HEK293 (cell line): Measurements from ENCODE around the gene CREM.

Experiments used
- MYNN ChIP-seq: fragments of 450-650 bp; formaldehyde crosslinking; IDR thresholded peaks from 2 replicates; pipeline ENCODE4 v1.5.1; 2016; ENCODE audit warnings: missing biosample characterization, missing genetic modification characterization, borderline replicate concordance
- PRDM1 ChIP-seq: fragments of 450-650 bp; formaldehyde crosslinking; IDR thresholded peaks from 2 replicates; pipeline ENCODE4; 2016; ENCODE audit warnings: missing biosample characterization, missing genetic modification characterization
- ZNF138 ChIP-seq: fragments of 450-650 bp; formaldehyde crosslinking; IDR thresholded peaks from 2 replicates; pipeline ENCODE4 v1.5.1; 2016; ENCODE audit warnings: missing biosample characterization, missing genetic modification characterization, borderline replicate concordance
- ZNF221 ChIP-seq: fragments of 450-650 bp; formaldehyde crosslinking; IDR thresholded peaks from 2 replicates; pipeline ENCODE4 v1.5.1; 2017; ENCODE audit warnings: missing biosample characterization, missing genetic modification characterization, borderline replicate concordance
- ZNF391 ChIP-seq: fragments of 450-650 bp; formaldehyde crosslinking; IDR thresholded peaks from 2 replicates; pipeline ENCODE4 v1.5.1; 2016; ENCODE audit warnings: low read depth, missing biosample characterization, missing genetic modification characterization, borderline replicate concordance
- ZNF558 ChIP-seq: fragments of 450-650 bp; formaldehyde crosslinking; IDR thresholded peaks from 2 replicates; pipeline ENCODE4 v1.5.1; 2016; ENCODE audit warnings: missing biosample characterization, missing genetic modification characterization
- ZSCAN30 ChIP-seq: fragments of 450-650 bp; IDR thresholded peaks from 2 replicates; pipeline ENCODE4 v1.5.1; 2018; ENCODE audit warnings: missing biosample characterization, mild to moderate bottlenecking, missing genetic modification characterization, moderate library complexity
- TF ChIP-seq, protein P1 (sequence below): fragments of 450-650 bp; formaldehyde crosslinking; IDR thresholded peaks from 2 replicates; pipeline ENCODE4 v1.5.1; 2016; ENCODE audit warnings: missing biosample characterization, missing genetic modification characterization, low read depth
- TF ChIP-seq, protein P2 (sequence below): fragments of 450-650 bp; IDR thresholded peaks from 2 replicates; pipeline ENCODE4 v1.5.1; 2018; ENCODE audit warnings: missing biosample characterization, mild to moderate bottlenecking, missing genetic modification characterization
- TF ChIP-seq, protein P3 (sequence below): fragments of 450-650 bp; formaldehyde crosslinking; IDR thresholded peaks from 2 replicates; pipeline ENCODE4 v1.5.1; 2016; ENCODE audit warnings: missing biosample characterization, missing genetic modification characterization
- TF ChIP-seq, protein P4 (sequence below): fragments of 450-650 bp; formaldehyde crosslinking; IDR thresholded peaks from 2 replicates; pipeline ENCODE4 v1.5.1; 2016; ENCODE audit warnings: missing biosample characterization, missing genetic modification characterization
- TF ChIP-seq, protein P5 (sequence below): fragments of 450-650 bp; formaldehyde crosslinking; conservative IDR thresholded peaks from 2 replicates; pipeline ENCODE4 v1.5.1; 2016; ENCODE audit warnings: low read depth, missing biosample characterization, missing genetic modification characterization

DNA sequence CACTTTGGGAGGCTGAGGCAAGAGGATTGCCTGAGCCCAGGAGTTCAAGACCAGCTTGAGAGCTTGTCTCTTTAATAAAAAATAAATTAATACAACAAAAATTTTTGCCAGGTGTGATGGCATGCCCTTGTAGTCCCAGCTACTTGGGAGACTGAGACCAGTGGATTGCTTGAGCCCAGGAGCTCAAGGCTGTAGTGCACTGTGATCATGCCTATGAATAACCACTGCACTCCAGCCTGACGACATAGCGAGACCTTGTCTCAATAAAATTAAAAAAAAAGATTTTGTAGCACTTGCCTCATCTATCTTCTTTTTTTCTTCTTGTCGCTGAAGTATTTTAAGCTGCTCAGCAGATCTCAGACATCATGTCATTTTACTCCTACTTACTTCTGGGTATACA, 26.3 kb downstream of the CREM start:
- TF ChIP-seq, protein P1, sequence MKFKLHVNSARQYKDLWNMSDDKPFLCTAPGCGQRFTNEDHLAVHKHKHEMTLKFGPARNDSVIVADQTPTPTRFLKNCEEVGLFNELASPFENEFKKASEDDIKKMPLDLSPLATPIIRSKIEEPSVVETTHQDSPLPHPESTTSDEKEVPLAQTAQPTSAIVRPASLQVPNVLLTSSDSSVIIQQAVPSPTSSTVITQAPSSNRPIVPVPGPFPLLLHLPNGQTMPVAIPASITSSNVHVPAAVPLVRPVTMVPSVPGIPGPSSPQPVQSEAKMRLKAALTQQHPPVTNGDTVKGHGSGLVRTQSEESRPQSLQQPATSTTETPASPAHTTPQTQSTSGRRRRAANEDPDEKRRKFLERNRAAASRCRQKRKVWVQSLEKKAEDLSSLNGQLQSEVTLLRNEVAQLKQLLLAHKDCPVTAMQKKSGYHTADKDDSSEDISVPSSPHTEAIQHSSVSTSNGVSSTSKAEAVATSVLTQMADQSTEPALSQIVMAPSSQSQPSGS (tag by site-specific recombination): no peak
- TF ChIP-seq ZNF558 (tag by site-specific recombination) (no peak), ZNF138 (tag by site-specific recombination) (no peak), ZSCAN30 (tag by site-specific recombination) (no peak), MYNN (tag by site-specific recombination) (no peak), ZNF391 (tag by site-specific recombination) (no peak), ZNF221 (tag by site-specific recombination) (no peak), PRDM1 (tag by site-specific recombination) (no peak)
- TF ChIP-seq, protein P2, sequence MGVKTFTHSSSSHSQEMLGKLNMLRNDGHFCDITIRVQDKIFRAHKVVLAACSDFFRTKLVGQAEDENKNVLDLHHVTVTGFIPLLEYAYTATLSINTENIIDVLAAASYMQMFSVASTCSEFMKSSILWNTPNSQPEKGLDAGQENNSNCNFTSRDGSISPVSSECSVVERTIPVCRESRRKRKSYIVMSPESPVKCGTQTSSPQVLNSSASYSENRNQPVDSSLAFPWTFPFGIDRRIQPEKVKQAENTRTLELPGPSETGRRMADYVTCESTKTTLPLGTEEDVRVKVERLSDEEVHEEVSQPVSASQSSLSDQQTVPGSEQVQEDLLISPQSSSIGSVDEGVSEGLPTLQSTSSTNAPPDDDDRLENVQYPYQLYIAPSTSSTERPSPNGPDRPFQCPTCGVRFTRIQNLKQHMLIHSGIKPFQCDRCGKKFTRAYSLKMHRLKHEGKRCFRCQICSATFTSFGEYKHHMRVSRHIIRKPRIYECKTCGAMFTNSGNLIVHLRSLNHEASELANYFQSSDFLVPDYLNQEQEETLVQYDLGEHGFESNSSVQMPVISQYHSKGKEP (tag by site-specific recombination): no peak
- TF ChIP-seq, protein P3, sequence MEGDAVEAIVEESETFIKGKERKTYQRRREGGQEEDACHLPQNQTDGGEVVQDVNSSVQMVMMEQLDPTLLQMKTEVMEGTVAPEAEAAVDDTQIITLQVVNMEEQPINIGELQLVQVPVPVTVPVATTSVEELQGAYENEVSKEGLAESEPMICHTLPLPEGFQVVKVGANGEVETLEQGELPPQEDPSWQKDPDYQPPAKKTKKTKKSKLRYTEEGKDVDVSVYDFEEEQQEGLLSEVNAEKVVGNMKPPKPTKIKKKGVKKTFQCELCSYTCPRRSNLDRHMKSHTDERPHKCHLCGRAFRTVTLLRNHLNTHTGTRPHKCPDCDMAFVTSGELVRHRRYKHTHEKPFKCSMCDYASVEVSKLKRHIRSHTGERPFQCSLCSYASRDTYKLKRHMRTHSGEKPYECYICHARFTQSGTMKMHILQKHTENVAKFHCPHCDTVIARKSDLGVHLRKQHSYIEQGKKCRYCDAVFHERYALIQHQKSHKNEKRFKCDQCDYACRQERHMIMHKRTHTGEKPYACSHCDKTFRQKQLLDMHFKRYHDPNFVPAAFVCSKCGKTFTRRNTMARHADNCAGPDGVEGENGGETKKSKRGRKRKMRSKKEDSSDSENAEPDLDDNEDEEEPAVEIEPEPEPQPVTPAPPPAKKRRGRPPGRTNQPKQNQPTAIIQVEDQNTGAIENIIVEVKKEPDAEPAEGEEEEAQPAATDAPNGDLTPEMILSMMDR (tag by site-specific recombination): no peak
- TF ChIP-seq, protein P4, sequence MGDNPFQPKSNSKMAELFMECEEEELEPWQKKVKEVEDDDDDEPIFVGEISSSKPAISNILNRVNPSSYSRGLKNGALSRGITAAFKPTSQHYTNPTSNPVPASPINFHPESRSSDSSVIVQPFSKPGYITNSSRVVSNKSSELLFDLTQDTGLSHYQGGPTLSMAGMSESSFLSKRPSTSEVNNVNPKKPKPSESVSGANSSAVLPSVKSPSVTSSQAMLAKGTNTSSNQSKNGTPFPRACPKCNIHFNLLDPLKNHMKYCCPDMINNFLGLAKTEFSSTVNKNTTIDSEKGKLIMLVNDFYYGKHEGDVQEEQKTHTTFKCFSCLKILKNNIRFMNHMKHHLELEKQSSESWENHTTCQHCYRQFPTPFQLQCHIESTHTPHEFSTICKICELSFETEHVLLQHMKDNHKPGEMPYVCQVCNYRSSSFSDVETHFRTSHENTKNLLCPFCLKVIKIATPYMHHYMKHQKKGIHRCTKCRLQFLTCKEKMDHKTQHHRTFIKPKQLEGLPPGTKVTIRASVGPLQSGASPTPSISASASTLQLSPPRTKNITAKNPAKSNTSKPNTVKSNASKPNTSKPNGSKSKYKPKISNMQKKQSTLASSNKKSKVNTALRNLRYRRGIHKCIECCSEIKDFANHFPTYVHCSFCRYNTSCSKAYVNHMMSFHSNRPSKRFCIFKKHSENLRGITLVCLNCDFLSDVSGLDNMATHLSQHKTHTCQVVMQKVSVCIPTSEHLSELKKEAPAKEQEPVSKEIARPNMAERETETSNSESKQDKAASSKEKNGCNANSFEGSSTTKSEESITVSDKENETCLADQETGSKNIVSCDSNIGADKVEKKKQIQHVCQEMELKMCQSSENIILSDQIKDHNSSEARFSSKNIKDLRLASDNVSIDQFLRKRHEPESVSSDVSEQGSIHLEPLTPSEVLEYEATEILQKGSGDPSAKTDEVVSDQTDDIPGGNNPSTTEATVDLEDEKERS (tag by site-specific recombination): no peak
- TF ChIP-seq, protein P5, sequence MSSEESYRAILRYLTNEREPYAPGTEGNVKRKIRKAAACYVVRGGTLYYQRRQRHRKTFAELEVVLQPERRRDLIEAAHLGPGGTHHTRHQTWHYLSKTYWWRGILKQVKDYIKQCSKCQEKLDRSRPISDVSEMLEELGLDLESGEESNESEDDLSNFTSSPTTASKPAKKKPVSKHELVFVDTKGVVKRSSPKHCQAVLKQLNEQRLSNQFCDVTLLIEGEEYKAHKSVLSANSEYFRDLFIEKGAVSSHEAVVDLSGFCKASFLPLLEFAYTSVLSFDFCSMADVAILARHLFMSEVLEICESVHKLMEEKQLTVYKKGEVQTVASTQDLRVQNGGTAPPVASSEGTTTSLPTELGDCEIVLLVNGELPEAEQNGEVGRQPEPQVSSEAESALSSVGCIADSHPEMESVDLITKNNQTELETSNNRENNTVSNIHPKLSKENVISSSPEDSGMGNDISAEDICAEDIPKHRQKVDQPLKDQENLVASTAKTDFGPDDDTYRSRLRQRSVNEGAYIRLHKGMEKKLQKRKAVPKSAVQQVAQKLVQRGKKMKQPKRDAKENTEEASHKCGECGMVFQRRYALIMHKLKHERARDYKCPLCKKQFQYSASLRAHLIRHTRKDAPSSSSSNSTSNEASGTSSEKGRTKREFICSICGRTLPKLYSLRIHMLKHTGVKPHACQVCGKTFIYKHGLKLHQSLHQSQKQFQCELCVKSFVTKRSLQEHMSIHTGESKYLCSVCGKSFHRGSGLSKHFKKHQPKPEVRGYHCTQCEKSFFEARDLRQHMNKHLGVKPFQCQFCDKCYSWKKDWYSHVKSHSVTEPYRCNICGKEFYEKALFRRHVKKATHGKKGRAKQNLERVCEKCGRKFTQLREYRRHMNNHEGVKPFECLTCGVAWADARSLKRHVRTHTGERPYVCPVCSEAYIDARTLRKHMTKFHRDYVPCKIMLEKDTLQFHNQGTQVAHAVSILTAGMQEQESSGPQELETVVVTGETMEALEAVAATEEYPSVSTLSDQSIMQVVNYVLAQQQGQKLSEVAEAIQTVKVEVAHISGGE (tag by site-specific recombination): no peak
